GM23338 (cell line): ENCODE data around the gene EYA4. TPM values are rescaled to one million over a fixed set of nuclear protein-coding genes. Genes with fewer than 3 reads are reported as not detected.

Source experiments
- CREB1 ChIP-seq: fragments of 250-450 bp; sonication (Bioruptor Pico); IDR thresholded peaks from 2 replicates; pipeline ENCODE4 v1.5.0; 2020; ENCODE audit warnings: low read depth, mild to moderate bottlenecking, moderate library complexity
- EZH2 ChIP-seq: fragments of 200-600 bp; sonication (generic); IDR thresholded peaks from one replicate; pipeline ENCODE4 v1.8.0; 2017; ENCODE audit warnings: antibody characterized with exemption, mild to moderate bottlenecking, low read depth; ENCODE audit not compliant: unreplicated experiment
- EZH2phosphoT487 ChIP-seq: fragments of 200-600 bp; sonication (generic); IDR thresholded peaks from one replicate; pipeline ENCODE4 v1.8.1; 2018; ENCODE audit warnings: antibody characterized with exemption; ENCODE audit not compliant: unreplicated experiment
- JUNB ChIP-seq: IDR thresholded peaks from one replicate; pipeline ENCODE4 v1.6.1; 2016; ENCODE audit warnings: antibody characterized with exemption; ENCODE audit not compliant: unreplicated experiment
- NANOG ChIP-seq: IDR thresholded peaks from 2 replicates; pipeline ENCODE4 v1.6.1; 2016; ENCODE audit warnings: antibody characterized with exemption, borderline replicate concordance
- POLR2AphosphoS5 ChIP-seq: IDR thresholded peaks from 2 replicates; pipeline ENCODE4 v1.6.1; 2016; ENCODE audit warnings: antibody characterized with exemption, low read depth
- REST ChIP-seq: IDR thresholded peaks from one replicate; pipeline ENCODE4 v1.6.1; 2018; ENCODE audit warnings: antibody characterized with exemption; ENCODE audit not compliant: unreplicated experiment
- STAT1 ChIP-seq: IDR thresholded peaks from one replicate; pipeline ENCODE4 v1.6.1; 2016; ENCODE audit warnings: antibody characterized with exemption; ENCODE audit not compliant: unreplicated experiment
- ZNF331 ChIP-seq: fragments of 250-450 bp; sonication (Bioruptor Pico); IDR thresholded peaks from 2 replicates; pipeline ENCODE4 v1.5.0; 2020; ENCODE audit warnings: low read depth, mild to moderate bottlenecking, moderate library complexity
- ZNF462 ChIP-seq: fragments of 250-450 bp; sonication (Bioruptor Pico); IDR thresholded peaks from 2 replicates; pipeline ENCODE4 v1.5.0; 2020; ENCODE audit warnings: mild to moderate bottlenecking, moderate library complexity
- polyA plus RNA-seq: library from polyadenylated mRNA; unstranded; fragments of >200 nt; fragmentation: Nextera tagmentation; extraction: Ambion mirVana; gene quantifications from 2 replicates; pipeline ENCODE4 v1.2.1, GENCODE V29; 2016
- total RNA-seq: library from RNA; depleted of rRNA; stranded (reverse); fragments of >200 nt; shearing (Covaris generic); gene quantifications from 2 replicates; pipeline ENCODE4 v1.2.3, GENCODE V29; 2014

EYA4 gene
- total and polyA plus RNA-seq, 2 experiments from 2014 or later = 0.05 to 0.21 TPM

- no peak for TF ChIP-seq ZNF462
- TF ChIP-seq JUNB = no peak
- no peak for TF ChIP-seq EZH2
- no peak for TF ChIP-seq ZNF331
- TF ChIP-seq CREB1 = no peak
- TF ChIP-seq EZH2phosphoT487 = no peak
- no peak for TF ChIP-seq POLR2AphosphoS5
- TF ChIP-seq REST = no peak
- TF ChIP-seq STAT1 = no peak
- TF ChIP-seq NANOG = no peak
Observed at GRCh38 chr6:133227344-133227743, 13.8 kb upstream of the EYA4 start (continued).
